NK-92 treated with Interleukin-12 subunit alpha and Interleukin-12 subunit beta, amount 100 ng/mL, for 24 hours (cell line): Measurements from ENCODE around the gene STN1.

ENCODE experiments used
- DNase-seq: peaks from one replicate; lab custom pipeline; 2025; lab: John Stamatoyannopoulos, UW

Gene STN1

GRCh38 chr10:103894441-103894864 lies 23.5 kb downstream of the STN1 start:
- DNase-seq, result no peak

GRCh38 chr10:103893817-103894216 lies 24.2 kb downstream of the STN1 start:
- DNase-seq, result no peak

GRCh38 chr10:103892181-103892580 lies 25.8 kb downstream of the STN1 start:
- no peak for DNase-seq

DNA sequence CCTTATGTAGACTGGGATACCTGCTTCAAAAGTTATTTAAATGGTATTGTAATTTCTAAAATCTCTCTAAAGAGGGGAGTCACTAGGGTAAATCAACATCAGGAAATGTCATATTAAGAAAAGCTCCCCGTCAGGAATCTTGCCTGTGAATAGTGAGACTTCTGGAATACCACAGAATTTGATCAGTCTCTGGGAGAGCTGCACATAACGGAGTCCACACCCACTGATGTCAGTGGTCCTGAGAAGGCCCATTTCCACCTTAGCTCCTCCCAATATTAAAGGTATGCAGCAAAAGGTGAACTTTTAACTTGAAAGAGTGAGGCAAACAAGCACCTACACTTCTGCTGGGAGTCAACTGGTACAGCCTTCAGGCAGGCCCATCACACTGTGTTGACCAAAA lies 27.3 kb downstream of the STN1 start:
- no peak for DNase-seq

DNA sequence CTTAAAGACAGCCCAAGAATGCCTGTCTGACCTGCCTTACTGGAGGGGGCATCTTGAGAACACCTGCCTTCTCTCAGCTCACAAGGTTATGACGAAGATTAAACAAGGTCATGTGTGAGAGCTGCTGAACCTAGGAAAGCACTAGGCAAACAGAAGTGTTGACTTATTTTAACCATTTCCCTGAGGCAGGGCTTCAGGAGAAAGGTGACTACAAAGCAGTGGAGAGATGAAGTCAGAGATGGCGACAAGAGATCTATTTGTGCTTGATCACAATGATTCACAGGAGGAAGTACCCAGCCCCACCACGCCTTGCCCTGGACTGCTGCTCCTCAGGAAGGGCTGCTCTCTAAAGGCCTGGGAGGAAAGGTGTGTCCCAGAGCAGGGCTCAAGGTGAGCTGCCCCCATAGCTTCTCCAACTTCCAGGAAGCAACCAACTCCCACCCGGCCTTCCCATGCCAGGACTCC lies 27.8 kb downstream of the STN1 start:
- DNase-seq, result peak; percentile 26

DNA sequence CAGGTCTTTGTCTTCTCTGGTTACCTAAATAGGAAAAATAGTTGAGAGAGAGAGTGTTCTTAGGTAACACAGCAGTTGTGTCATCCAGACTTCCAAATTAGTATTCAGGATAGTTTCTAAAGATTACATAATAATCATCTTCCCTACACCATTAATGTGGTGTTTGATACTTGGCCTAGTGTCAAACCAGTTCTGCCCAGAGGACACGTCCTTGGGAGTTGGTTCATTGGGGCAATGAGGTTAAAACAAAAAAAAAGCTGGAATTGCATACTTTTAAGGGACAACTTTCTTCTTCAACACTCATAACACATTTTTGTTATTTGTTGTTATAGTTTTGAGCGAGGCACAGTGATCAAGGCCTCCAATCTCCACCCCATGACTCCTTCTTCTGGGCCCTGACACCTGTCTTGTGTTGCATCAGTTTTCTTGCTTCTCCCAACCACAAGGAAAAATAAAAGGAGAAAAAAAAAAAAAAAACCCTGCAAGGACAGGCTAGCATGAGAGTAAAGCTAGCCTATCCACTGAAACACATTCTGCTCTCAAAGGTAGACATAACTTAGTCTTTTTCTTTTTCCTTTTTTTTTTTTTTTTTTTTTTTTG lies 28.8 kb downstream of the STN1 start:
- DNase-seq, result no peak

DNA sequence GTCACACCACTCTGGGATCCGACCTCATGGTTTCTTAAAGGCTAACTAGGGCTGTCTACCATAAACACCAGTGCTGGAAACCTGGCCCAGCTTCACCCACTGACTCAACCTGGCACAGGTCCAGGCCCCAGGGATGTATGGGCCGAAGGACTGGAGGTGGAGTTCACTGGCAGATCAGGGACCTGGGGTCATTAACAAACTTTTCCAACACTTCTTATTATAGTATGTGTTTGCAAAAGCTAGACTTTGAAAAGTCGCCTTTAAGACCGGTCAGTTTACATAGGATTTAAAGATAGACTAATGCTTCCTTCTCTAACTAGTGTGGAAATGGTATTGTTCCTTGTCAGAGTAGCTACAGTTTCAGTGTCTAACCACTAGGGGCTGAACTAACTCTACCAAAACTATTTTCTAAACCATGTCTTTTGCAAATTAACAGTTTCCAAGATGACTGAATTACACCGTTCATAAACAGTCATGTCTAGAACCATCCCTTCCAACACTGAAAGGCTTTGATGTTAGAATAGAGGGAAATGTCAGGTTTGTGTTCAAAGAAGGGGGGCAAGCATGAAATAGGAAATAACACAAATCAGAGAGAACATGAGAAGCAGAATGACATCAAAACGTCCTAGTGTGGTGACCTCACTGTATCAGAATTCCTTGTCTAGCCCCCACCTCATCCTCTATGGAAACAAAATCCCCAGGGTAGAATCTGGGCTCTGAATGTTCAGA lies 29.7 kb downstream of the STN1 start:
- DNase-seq, result no peak

GRCh38 chr10:103885617-103886016 lies 32.4 kb downstream of the STN1 start:
- DNase-seq, result no peak

DNA sequence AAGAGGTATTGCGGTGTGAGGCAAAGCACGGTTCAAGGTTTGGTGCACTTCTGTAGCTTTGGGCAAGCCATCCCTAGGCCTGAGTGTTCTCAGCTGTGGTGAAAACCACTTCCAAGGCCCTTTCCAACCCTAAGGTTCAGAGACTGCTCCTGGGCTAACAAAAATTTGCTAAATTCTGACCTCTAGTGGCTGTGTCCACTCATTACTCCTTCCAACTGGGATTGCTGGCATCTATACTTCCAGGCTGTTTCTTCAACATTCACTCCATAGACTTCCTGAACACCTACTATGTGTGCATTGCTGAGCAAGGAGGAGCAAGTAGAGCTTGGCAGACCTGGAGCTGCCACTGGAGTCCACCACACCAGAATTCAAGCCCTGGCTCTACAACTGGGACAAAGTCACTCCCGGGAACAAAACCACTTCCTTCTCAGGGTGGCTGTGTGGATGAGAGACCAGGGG lies 33.3 kb downstream of the STN1 start:
- DNase-seq, result no peak

DNA sequence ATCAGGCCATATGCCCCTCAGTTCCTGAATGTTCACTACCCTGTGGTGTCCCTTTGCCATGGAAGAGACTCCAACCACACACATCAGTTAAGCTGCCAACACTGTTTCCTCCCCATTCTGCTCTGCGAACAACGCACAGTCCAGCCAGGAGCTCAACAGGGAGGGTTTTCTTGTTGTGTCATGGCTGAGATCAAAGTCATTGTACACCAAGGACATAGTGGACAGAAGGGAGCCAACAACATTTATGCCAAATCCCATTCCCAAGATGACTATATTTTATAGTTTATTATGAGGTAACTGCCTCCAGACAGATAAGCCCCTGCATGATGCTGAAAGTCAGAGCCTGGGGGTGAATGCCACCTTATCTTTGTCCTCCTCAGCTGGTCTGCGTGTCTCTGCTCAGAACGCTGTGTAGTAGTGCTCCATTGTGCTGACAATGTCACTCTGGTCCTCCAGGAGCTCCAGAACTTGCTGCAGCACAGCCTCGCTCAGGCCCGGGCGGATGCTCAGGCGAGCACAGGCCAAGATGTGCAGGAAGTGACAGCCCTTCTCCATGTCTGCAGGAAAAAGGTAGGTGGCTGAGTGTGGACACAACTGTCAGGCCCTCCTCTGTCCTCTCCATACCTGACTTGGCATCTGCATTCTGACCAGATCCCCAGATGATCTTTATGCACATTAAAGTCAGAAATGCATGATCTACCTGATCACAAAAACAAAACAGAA lies 35.5 kb downstream of the STN1 start:
- DNase-seq, result no peak

GRCh38 chr10:103881416-103882284 lies 36.3 kb downstream of the STN1 start:
- no peak for DNase-seq

- DNase-seq, result no peak
These were observed 38.2 kb downstream of the STN1 start for GRCh38 chr10:103879831-103880230.

- no peak for DNase-seq
These were observed 38.6 kb downstream of the STN1 start for GRCh38 chr10:103879409-103879808.

DNA sequence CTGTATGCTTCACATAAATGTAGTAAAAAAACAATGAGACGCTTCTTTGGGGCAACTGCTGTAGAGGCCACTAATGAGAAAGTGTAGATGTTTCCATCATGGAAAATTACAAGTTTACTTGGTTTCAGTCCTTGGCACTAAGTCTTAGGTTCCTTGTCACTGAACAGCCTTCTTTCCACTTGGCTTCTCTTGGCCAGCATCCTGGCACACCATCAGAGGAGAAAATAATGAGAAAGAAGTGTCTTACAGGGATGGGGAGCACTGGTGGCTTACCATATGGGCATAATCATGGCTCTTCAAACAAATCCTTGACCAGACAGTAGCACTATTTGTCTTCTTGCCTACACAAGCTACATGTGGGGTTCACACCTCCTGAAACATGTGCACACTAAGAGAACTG lies 40.1 kb downstream of the STN1 start:
- no peak for DNase-seq

GRCh38 chr10:103876155-103876554 lies 41.8 kb downstream of the STN1 start:
- DNase-seq, result no peak

GRCh38 chr10:103874730-103875129 lies 43.3 kb downstream of the STN1 start:
- no peak for DNase-seq

- DNase-seq, result no peak
These were observed 45.6 kb downstream of the STN1 start for GRCh38 chr10:103872137-103872931.

- no peak for DNase-seq
These were observed 47.0 kb downstream of the STN1 start for GRCh38 chr10:103871006-103871405.

- no peak for DNase-seq
These were observed 47.5 kb downstream of the STN1 start for GRCh38 chr10:103870516-103870915.

DNA sequence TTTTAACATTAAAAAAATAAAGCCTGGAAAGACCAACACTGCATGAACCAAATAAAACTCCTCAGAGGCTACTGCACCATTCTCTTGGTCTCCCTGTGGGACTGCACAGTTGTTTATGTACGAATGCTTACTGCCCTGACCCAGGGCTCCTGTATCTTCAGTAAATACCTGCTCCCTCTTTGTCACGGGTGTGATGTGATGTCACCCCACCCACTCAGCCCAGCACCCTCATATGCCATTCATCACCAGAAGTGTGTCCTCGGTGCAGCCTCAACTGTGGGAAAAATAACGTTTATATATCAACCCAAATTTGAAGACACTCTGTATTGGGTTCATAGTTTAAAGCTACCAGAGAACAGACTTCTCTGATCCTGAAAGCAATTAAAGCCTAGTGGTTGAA lies 48.6 kb downstream of the STN1 start:
- no peak for DNase-seq

GRCh38 chr10:103868200-103868599 lies 49.8 kb downstream of the STN1 start:
- no peak for DNase-seq
